ENCODE measurements around the gene LPIN2. TPM values are rescaled to one million over a fixed set of nuclear protein-coding genes. Genes with fewer than 3 reads are reported as not detected.
A peak's percentile ranks its signal among the peaks of the same experiment; 100 is the strongest.
"Not testable (repeated sequence)": the region's sequence is repeated elsewhere in the genome, so short reads cannot be mapped to it uniquely, and the experiment has no call there.

Gene LPIN2
- total and polyA plus RNA-seq, 7 experiments from 2014 or later = 58.8 to 133 (median 73.1) TPM

DNA sequence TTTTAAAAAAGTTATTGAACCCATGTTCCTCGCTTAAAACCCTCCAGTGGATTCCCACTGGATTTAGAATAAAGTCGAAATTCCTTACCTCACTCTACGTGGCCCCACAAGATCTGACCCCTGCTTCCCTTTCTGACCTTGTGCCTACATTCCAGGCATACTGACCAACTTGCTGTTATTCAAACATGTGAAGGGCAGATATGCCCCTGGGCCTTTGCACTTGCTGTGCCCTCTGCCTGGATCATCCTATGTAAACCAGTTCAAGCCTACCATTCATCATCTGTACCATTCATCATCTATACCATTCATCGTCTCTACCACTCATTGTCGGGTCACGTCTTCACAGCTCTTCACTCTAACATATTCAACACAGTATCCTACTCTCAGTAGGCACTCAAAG, 41.3 kb upstream of the LPIN2 start:
- H3K9me3 ChIP-seq (ENCODE audit: control insufficient read depth in 2 of 3, low read length in 3 of 3) = no peaks in the 10 kb centered on the region
- Mint-ChIP-seq H3K4me3 (peak overlapping the region in 2 of 10 donors; percentile 21 to 70), H3K27me3 (no peaks in the 10 kb centered on the region), H3K9me3 (peaks cover 0 to 16% (median 0%) of the 10 kb centered on the region in 11 donors), H3K36me3 (peaks cover 0 to 26% (median 13%) of the 10 kb centered on the region in 5 donors), H3K27ac (peak overlapping the region in 5 of 9 donors; percentile 0 to 71 (median 36)), H3K4me1 (peaks cover 36 to 63% (median 57%) of the 10 kb centered on the region in 7 donors)
- ChIA-PET CTCF (interaction anchor here (0.7 kb wide), 1 partner anchor 75 kb away, joined by 3 read pairs; no protein-coding TSS in a partner anchor), POLR2A (interaction anchor here (2.1 kb wide), 1 partner anchor 40 kb away, joined by 11 read pairs; no protein-coding TSS in a partner anchor)
- H3K36me3 ChIP-seq (ENCODE audit: control insufficient read depth in 2 of 3, insufficient read depth in 3 of 3, low read length in 3 of 3) = no peaks in the 10 kb centered on the region
- DNase-seq (no peak), ATAC-seq (no peak)
- peaks cover 29 to 43% of the 10 kb centered on the region in 2 donors for H3K4me1 ChIP-seq (ENCODE audit: control insufficient read depth in 2 of 2, insufficient read depth in 2 of 2, low read length in 2 of 2)
- H3K4me3 ChIP-seq (ENCODE audit: low read length) = no peak overlapping the region
- intact Hi-C loops (cut with micrococcal nuclease) = no loop called here
- H3K27me3 ChIP-seq (ENCODE audit: control insufficient read depth in 2 of 2, insufficient read depth in 2 of 2, low read length in 2 of 2) = no peaks in the 10 kb centered on the region
- no peak overlapping the region for H3K27ac ChIP-seq (ENCODE audit: low read depth, low read length)

DNA sequence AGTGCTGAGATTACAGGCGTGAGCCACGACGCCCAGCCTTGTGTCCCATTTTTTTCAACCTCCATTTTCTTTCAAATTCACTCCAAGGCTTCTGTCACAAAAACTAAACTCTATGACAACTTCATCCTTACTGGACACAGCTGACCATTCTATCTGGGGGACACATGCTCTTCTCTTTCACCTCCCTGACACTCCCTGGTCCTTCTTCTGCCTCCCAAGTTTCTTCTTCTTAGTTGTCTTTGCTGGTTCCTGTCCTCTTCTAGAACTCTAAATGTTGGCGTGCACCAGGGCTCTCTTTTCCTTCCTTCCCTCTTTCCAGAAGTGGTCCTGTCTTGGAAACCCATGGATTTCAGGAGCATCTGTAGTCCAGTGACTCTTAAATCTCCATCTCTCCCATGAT, 40.1 kb upstream of the LPIN2 start:
- Histone ChIP-seq H3K36me3 (ENCODE audit: control insufficient read depth in 2 of 3, insufficient read depth in 3 of 3, low read length in 3 of 3) (no peaks in the 10 kb centered on the region), H3K27me3 (ENCODE audit: control insufficient read depth in 2 of 2, insufficient read depth in 2 of 2, low read length in 2 of 2) (no peaks in the 10 kb centered on the region), H3K4me1 (ENCODE audit: control insufficient read depth in 2 of 2, insufficient read depth in 2 of 2, low read length in 2 of 2) (peaks cover 17 to 34% of the 10 kb centered on the region in 2 donors), H3K27ac (ENCODE audit: low read depth, low read length) (no peak overlapping the region), H3K9me3 (ENCODE audit: control insufficient read depth in 2 of 3, low read length in 3 of 3) (no peaks in the 10 kb centered on the region), H3K4me3 (ENCODE audit: low read length) (no peak overlapping the region)
- Mint-ChIP-seq H3K4me1 (peaks cover 34 to 55% (median 49%) of the 10 kb centered on the region in 7 donors), H3K36me3 (peaks cover 0 to 22% (median 13%) of the 10 kb centered on the region in 5 donors), H3K9me3 (peaks cover 0 to 16% (median 0%) of the 10 kb centered on the region in 11 donors), H3K4me3 (peak overlapping the region in 6 of 10 donors; percentile 0 to 62 (median 10)), H3K27ac (peak overlapping the region in 6 of 9 donors; percentile 4 to 65 (median 45)), H3K27me3 (no peaks in the 10 kb centered on the region)
- DNase-seq (no peak), ATAC-seq (no peak)
- ChIA-PET CTCF (interaction anchor here (1.0 kb wide), 1 partner anchor 24 kb away, joined by 3 read pairs; no protein-coding TSS in a partner anchor), POLR2A (interaction anchor here (2.8 kb wide), 1 partner anchor 8 kb away, joined by 10 read pairs; no protein-coding TSS in a partner anchor)
- intact Hi-C loops (cut with micrococcal nuclease) = no loop called here

DNA sequence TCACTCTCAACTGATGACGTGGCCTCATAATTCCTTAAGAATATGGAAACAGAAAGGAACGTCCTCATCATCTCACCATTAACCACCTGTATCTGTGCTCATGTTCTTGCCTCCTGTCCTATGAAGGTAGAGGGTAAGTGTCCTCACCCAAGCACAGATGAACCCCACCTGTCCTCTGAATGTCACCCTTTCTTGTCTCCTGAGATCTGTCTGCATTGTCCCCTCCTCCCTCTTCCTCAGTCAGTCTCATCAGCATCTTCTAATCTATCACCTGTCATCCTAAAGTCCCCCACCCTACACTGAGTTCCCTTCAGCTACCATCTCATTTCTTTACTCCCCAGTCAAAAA, 39.4 kb upstream of the LPIN2 start:
- Histone ChIP-seq H3K36me3 (ENCODE audit: control insufficient read depth in 2 of 3, insufficient read depth in 3 of 3, low read length in 3 of 3) (no peaks in the 10 kb centered on the region), H3K27me3 (ENCODE audit: control insufficient read depth in 2 of 2, insufficient read depth in 2 of 2, low read length in 2 of 2) (no peaks in the 10 kb centered on the region), H3K27ac (ENCODE audit: low read depth, low read length) (no peak overlapping the region), H3K4me3 (ENCODE audit: low read length) (peak overlapping the region; percentile 10), H3K4me1 (ENCODE audit: control insufficient read depth in 2 of 2, insufficient read depth in 2 of 2, low read length in 2 of 2) (peaks cover 11 to 32% of the 10 kb centered on the region in 2 donors), H3K9me3 (ENCODE audit: control insufficient read depth in 2 of 3, low read length in 3 of 3) (no peaks in the 10 kb centered on the region)
- H3K4me1 Mint-ChIP-seq = peaks cover 29 to 51% (median 45%) of the 10 kb centered on the region in 7 donors
- no peaks in the 10 kb centered on the region for H3K27me3 Mint-ChIP-seq
- DNase-seq = no peak
- CTCF ChIA-PET = interaction anchor here (0.6 to 1.0 kb wide), 2 partner anchors 25 to 58 kb away, joined by 3 read pairs; no protein-coding TSS in a partner anchor
- intact Hi-C loops (cut with micrococcal nuclease) = loop anchor here in 1 of 2 donors (1.0 kb wide), 1 partner anchor 11 kb away; no protein-coding TSS in a partner anchor
- H3K9me3 Mint-ChIP-seq = peaks cover 0 to 16% (median 0%) of the 10 kb centered on the region in 11 donors
- H3K27ac Mint-ChIP-seq = peak overlapping the region; percentile 3 to 75 (median 51)
- POLR2A ChIA-PET = interaction anchor here (0.7 to 2.8 kb wide), 2 partner anchors 9 to 415 kb away, joined by 4 to 10 read pairs; no protein-coding TSS in a partner anchor
- H3K4me3 Mint-ChIP-seq = peak overlapping the region in 9 of 10 donors; percentile 0 to 76 (median 27)
- peak; percentile 24 for ATAC-seq
- peaks cover 0 to 20% (median 13%) of the 10 kb centered on the region in 5 donors for H3K36me3 Mint-ChIP-seq

DNA sequence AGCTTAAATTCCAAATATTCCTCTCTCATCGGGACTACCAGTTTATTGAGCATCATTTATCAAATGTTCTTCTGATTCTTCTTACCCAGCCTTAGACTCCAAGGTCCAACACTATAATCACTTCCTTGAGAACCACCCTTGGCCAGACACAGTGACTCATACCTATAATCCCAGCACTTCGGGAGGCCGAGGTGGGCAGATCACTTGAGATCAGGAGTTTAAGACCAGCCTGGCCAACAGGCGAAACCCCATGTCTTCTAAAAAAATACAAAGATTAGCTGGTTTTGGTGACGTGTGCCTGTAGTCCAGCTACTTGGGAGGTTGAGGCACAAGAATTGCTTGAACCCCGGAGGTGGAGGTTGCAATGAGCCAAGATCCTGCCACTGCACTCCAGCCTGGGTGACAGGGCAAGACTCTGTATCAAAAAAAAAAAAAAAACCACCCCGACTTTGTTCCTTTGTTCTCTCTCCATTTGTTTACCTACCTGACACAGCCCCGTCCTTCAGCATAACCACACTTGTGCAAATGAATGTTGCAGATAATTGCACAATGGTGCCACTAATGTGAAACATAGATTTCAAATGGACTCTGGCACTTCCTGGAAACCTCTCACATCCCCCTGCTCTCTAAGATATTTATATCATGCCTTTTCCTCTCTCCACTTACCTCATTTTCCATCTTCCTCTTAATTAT, 38.9 kb upstream of the LPIN2 start:
- Mint-ChIP-seq H3K4me1 (peaks cover 27 to 46% (median 40%) of the 10 kb centered on the region in 7 donors), H3K4me3 (peak overlapping the region in 9 of 10 donors; percentile 0 to 76 (median 42)), H3K27ac (peak overlapping the region; percentile 3 to 75 (median 51)), H3K36me3 (peaks cover 0 to 20% (median 13%) of the 10 kb centered on the region in 5 donors), H3K9me3 (peaks cover 0 to 16% (median 0%) of the 10 kb centered on the region in 11 donors), H3K27me3 (no peaks in the 10 kb centered on the region)
- Histone ChIP-seq H3K9me3 (ENCODE audit: control insufficient read depth in 2 of 3, low read length in 3 of 3) (no peaks in the 10 kb centered on the region), H3K4me3 (ENCODE audit: low read length) (peak overlapping the region; percentile 10), H3K27ac (ENCODE audit: low read depth, low read length) (no peak overlapping the region), H3K36me3 (ENCODE audit: control insufficient read depth in 2 of 3, insufficient read depth in 3 of 3, low read length in 3 of 3) (no peaks in the 10 kb centered on the region), H3K4me1 (ENCODE audit: control insufficient read depth in 2 of 2, insufficient read depth in 2 of 2, low read length in 2 of 2) (peaks cover 5 to 26% of the 10 kb centered on the region in 2 donors), H3K27me3 (ENCODE audit: control insufficient read depth in 2 of 2, insufficient read depth in 2 of 2, low read length in 2 of 2) (no peaks in the 10 kb centered on the region)
- CTCF ChIA-PET = interaction anchor here (0.6 to 1.3 kb wide), 3 partner anchors 12 to 57 kb away, joined by 3 to 4 read pairs (median 3); no protein-coding TSS in a partner anchor
- POLR2A ChIA-PET = interaction anchor here (0.7 to 2.8 kb wide), 3 partner anchors 9 to 415 kb away, joined by 4 to 10 read pairs (median 5); no protein-coding TSS in a partner anchor
- no peak for DNase-seq
- peak; percentile 38 for ATAC-seq
- intact Hi-C loops (cut with micrococcal nuclease) = loop anchor here in 1 of 2 donors (1.0 kb wide), 1 partner anchor 11 kb away; no protein-coding TSS in a partner anchor

DNA sequence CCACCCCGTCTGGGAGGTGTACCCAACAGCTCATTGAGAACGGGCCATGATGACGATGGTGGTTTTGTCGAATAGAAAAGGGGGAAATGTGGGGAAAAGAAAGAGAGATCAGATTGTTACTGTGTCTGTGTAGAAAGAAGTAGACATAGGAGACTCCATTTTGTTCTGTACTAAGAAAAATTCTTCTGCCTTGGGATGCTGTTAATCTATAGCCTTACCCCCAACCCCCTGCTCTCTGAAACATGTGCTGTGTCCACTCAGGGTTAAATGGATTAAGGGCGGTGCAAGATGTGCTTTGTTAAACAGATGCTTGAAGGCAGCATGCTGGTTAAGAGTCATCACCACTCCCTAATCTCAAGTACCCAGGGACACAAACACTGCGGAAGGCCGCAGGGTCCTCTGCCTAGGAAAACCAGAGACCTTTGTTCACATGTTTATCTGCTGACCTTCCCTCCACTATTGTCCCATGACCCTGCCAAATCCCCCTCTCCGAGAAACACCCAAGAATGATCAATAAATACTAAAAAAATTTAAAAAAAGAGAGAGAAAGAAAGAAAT, 37.0 kb upstream of the LPIN2 start:
- H3K27me3 ChIP-seq (ENCODE audit: control insufficient read depth in 2 of 2, insufficient read depth in 2 of 2, low read length in 2 of 2); H3K27me3 Mint-ChIP-seq; ATAC-seq; H3K4me3 Mint-ChIP-seq; H3K27ac Mint-ChIP-seq; H3K4me3 ChIP-seq (ENCODE audit: low read length); CTCF ChIA-PET; H3K36me3 ChIP-seq (ENCODE audit: control insufficient read depth in 2 of 3, insufficient read depth in 3 of 3, low read length in 3 of 3); H3K9me3 ChIP-seq (ENCODE audit: control insufficient read depth in 2 of 3, low read length in 3 of 3); DNase-seq; POLR2A ChIA-PET; H3K27ac ChIP-seq (ENCODE audit: low read depth, low read length): not testable (repeated sequence)
- Mint-ChIP-seq H3K4me1 (peaks cover 28 to 58% (median 49%) of the 10 kb centered on the region in 7 donors), H3K9me3 (peaks cover 0 to 16% (median 0%) of the 10 kb centered on the region in 11 donors), H3K36me3 (peaks cover 0 to 20% (median 13%) of the 10 kb centered on the region in 5 donors)
- peaks cover 0 to 19% of the 10 kb centered on the region in 2 donors for H3K4me1 ChIP-seq (ENCODE audit: control insufficient read depth in 2 of 2, insufficient read depth in 2 of 2, low read length in 2 of 2)
- intact Hi-C loops (cut with micrococcal nuclease) = loop anchor here in 1 of 2 donors (2.0 kb wide), 1 partner anchor 31 kb away; no protein-coding TSS in a partner anchor

DNA sequence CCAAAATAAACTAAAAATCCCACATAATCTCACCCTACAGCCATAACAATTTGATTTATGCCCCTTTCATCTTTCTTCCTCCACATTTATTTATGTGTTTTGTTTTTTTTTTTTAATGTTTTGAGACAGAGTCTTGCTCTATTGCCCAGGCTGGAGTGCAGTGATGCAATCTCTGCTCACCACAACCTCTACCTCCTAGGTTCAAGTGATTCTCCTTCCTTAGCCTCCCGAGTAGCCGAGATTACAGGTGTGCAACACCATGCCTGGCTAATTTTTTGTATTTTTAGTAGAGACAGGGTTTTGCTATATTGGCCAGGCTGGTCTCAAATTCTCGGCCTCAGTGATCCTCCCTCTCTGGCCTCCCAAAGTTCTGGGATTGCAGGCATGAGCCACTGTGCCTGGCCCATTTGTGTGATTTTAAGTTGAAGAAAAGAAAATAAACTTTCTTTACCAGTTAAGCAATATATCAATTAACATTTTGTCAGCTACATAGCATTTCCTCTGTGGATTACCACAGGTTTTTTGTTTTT, 35.9 kb upstream of the LPIN2 start:
- Mint-ChIP-seq H3K27me3 (no peaks in the 10 kb centered on the region), H3K4me3 (no peak overlapping the region), H3K27ac (no peak overlapping the region), H3K9me3 (peaks cover 0 to 13% (median 0%) of the 10 kb centered on the region in 11 donors), H3K4me1 (peaks cover 28 to 57% (median 49%) of the 10 kb centered on the region in 7 donors), H3K36me3 (peaks cover 0 to 16% (median 7%) of the 10 kb centered on the region in 5 donors)
- CTCF ChIA-PET = interaction anchor here (0.9 kb wide), 1 partner anchor 12 kb away, joined by 3 read pairs; no protein-coding TSS in a partner anchor
- peaks cover 0 to 19% of the 10 kb centered on the region in 2 donors for H3K4me1 ChIP-seq (ENCODE audit: control insufficient read depth in 2 of 2, insufficient read depth in 2 of 2, low read length in 2 of 2)
- DNase-seq (no peak), ATAC-seq (no peak)
- no peaks in the 10 kb centered on the region for H3K36me3 ChIP-seq (ENCODE audit: control insufficient read depth in 2 of 3, insufficient read depth in 3 of 3, low read length in 3 of 3)
- intact Hi-C loops (cut with micrococcal nuclease) = loop anchor here in 1 of 2 donors (2.0 kb wide), 1 partner anchor 30 kb away; no protein-coding TSS in a partner anchor
- no peak overlapping the region for H3K4me3 ChIP-seq (ENCODE audit: low read length)
- H3K9me3 ChIP-seq (ENCODE audit: control insufficient read depth in 2 of 3, low read length in 3 of 3) = no peaks in the 10 kb centered on the region
- H3K27ac ChIP-seq (ENCODE audit: low read depth, low read length) = no peak overlapping the region
- POLR2A ChIA-PET = no interaction called here
- H3K27me3 ChIP-seq (ENCODE audit: control insufficient read depth in 2 of 2, insufficient read depth in 2 of 2, low read length in 2 of 2) = no peaks in the 10 kb centered on the region

Data from naive thymus-derived CD4-positive, alpha-beta T cell (primary cell).